HL-60/S4 (cell line): ENCODE data around the gene KRT1.
"Not testable (repeated sequence)": the region's sequence is repeated elsewhere in the genome, so short reads cannot be mapped to it uniquely, and the experiment has no call there.

ENCODE experiments used
- in situ Hi-C: fragments of 300-500 bp; cut with MboI; formaldehyde crosslinking; loops from 2 replicates; pipeline ENCODE4 v1.14.3; 2022; ENCODE audit warnings: low sequenced_read_pairs

KRT1 gene

DNA sequence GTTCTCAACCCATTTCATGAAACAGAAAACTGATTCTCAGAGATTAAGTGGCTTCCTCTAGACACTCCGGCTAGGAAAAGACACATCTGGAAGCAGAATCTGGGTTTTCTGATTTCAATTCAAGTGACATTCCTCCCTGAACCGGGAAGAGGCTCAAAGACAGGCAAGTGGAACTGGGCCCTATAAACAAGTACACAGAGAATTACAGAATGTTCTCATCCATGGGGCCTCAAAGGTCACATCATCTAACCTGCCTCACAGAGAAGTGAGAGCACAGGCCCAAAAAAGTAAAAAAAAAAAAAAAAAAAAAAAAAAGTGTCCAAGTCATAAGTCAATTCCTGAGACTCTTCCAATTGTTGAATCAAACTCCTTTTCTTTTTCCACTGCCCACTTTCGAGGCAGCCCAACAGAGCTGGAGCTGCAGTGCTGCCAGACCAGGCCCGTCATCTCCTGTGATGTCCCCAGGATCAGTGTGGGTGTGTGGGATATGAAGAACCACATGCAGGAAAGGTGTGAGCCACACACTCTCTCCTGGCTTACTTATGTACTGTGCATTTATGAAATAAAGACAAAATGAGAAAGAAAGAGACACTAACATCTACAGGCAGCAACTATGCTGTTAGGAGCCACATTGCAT, 2.8 kb upstream of the KRT1 start:
- in situ Hi-C loops, result no loop called here

GRCh38 chr12:52682381-52682660, 2.1 kb upstream of the KRT1 start:
- in situ Hi-C loops, result no loop called here

DNA sequence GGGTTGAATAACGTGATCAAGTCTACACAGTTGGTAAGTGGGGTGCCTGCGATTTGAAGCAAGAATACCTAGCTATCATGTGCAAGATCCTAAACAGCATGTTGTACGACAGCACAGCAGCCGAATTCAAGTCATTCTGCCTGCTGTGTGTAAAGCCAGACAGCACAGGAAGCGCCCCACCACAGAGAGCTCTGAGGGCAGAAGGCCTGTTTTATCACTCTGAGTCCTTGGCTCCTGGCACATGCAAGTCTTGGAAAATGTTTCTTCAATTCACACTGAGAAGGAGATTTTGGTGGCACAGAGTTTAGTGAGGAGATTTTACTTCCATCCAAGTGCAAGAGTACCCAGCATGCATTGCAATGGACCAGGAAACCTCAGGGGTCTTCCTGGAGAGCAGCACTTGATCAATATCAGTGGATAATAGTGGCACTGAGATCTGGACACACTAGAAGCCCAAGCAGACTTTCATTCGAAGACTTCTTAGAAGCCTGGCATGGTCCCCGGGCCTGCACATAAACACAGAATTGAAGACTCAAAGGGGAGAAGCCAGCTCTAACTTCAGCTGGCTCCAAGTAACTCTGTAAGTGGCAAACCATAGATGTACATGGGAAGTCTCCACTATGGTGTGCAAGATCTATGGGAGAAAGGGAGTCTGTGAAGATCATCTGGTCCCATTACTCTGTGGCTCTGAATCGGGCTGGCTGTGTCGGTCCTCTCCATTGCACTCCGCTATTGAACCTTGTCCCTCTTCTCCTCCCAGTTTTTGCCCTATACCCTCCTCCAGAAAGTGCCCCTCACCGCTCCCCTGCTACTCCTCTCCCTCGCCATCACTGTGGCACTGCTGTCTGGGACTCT, 1.5 kb upstream of the KRT1 start:
- in situ Hi-C loops, result no loop called here

- in situ Hi-C loops, result no loop called here
Observed at GRCh38 chr12:52679875-52680274, 332 bp downstream of the KRT1 start.

DNA sequence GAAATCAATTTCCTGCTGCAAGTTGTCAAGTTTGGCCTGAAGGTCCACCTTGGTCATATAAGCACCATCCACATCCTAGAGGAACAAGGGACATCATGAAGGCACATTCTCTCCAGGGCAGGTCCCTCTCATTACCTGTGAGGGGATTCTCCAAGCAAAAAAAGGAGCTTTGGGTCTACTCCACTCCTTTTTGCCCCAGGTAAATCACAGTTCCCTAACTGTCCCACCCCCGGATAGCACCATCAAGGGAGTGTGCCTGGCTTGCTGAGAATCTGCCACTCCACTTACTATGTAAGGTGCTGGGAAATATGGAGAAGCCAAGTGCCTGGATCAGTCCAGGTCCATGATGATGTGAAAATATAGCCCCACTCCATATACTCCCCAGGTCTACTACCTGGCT, 2.5 kb downstream of the KRT1 start:
- in situ Hi-C loops, result no loop called here

DNA sequence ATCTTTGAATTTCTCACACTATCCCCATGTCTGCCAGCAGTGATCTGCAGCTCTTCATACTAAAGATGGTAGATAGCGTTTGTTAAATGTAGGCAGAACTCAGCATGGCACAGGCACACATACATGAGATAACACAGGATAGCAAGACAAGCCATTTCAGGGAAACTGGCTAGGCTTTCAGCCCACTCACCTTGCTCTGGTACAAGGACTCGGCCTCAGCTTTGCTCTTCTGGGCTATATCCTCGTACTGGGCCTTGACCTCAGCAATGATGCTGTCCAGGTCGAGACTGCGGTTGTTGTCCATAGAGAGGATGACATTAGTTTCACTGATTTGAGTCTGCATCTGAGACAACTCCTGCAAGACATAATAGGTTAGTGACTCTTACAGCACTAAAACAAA, 3.1 kb downstream of the KRT1 start:
- in situ Hi-C loops, result no loop called here

DNA sequence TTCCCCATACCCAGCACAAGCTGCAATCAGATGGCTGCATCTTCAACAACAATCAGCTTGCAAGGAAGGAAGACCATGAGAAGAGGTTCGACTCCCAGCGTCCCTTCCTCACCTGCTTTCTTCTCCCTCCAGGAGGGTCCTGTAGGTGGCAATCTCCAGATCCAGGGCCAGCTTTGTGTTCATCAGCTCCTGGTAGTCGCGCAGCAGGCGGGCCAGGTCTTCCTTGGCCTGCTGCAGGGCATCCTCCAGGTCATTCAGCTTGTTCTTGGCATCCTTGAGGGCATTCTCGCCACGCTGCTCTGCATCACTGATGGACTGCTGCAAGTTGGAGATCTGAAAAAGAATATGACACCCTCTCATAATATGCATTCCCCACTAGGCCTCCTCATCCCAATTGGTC, 4.0 kb downstream of the KRT1 start:
- in situ Hi-C loops, result no loop called here

GRCh38 chr12:52675301-52675701, 4.9 kb downstream of the KRT1 start:
- in situ Hi-C loops, result no loop called here

DNA sequence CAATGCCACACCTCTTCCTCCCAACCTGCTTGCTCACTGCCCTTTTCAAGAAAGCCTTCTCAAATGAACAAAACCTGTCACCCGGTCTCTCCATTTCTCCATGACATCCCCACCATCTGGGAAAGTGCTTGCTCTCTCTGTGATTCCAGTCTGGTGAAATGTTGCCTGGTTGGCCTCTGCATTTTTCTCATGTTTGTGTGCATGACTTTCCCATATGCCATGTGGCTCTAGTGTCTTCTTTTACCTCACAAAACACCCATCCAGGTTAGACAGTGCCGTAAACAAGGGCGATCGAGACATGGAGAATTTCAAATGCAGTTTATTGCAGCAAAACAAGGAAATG, 5.8 kb downstream of the KRT1 start:
- in situ Hi-C loops, result no loop called here

DNA sequence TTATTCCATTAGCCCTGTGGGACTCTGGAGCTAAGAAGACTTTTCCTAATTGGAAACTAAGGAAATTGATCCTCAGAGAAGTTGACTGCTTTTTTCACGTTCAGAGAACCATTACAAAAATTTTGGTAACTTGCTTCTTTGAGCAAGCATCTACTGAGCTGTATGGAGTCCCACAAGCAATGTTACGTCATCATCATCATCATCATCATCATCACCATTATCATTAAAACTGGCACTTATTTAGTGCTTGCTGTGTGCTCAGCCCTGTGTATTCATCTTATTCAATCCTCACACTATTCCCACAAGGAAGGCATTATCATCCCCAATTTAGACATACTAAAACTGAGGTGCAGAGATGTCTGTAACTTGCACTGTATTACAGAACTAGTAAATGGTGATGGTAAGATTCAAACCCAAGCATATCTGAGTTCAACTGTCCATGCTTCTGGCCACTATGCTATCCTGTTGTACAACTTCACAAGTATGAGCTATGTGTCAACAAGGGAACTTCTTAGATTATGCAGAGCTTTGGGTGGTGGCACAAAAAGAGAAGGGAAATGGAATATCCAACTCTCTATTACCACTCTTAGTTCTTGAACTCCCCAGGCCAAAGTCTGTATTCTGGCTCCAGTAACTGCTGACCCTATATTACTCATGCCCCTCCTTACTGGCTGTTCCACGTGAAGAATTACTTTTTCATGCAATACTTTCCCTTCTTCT, 6.3 kb downstream of the KRT1 start:
- in situ Hi-C loops, result no loop called here

GRCh38 chr12:52673217-52673616, 7.0 kb downstream of the KRT1 start:
- in situ Hi-C loops, result no loop called here

GRCh38 chr12:52672321-52672933, 7.8 kb downstream of the KRT1 start:
- in situ Hi-C loops, result no loop called here

DNA sequence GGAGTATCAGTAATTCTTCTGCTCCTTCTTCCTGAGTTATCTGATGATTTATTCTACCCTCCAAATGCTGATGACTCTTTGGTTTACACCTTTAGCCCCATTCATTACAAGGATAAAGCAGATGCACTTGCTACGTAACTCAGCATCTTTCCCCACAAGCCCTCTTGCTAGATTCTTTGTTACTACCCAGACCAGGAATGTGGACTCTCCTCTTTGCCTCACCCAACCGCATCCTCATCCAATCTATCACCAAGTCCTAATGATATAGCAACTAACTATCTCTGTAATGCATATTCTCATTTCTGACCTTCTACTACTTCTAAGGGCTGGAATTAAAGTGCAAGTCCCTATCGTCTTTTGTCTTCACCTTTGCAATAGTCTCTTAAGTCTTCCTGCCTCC, 9.2 kb downstream of the KRT1 start:
- in situ Hi-C loops, result no loop called here

- in situ Hi-C loops, result no loop called here
Observed at GRCh38 chr12:52670506-52670905, 9.7 kb downstream of the KRT1 start.

DNA sequence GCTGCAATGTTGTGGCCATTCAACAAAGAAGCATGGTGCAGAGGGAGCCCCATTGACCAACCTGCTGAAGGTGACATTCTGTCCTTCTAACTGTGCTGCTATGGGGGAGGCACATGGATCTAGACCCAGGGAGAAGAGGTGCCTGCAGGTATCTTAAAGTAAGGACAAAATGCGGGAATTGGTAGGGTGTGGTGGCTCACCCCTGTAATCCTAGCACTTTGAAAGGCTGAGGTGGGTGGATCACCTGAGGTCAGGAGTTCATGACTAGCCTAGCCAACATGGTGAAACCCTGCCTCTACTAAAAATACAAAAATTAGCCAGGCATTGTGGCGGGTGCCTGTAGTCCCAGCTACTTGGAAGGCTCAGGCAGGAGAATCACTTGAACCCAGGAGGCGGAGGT, 10.3 kb downstream of the KRT1 start:
- in situ Hi-C loops, result not testable (repeated sequence)

DNA sequence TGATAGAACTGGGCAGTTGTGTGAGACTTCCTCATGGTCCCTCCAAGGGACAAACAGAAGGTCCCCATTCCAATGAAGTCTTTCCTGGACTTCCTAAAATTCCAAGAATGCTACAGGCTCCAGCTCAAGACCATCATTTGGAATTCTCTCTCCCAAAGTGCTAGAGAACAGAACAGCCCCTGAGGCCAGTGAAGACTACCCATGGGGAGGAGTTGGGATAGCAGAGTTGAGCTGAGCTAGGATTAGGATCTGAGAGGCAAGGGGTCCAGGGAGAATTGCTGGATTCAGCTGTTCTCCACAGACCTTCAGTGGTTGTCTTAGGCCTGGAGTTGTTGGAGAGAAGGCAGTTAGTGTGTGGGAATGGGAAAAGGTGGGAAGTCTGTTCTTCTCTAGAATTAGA, 10.8 kb downstream of the KRT1 start:
- in situ Hi-C loops, result no loop called here

- in situ Hi-C loops, result no loop called here
Observed at GRCh38 chr12:52667931-52668330, 12.3 kb downstream of the KRT1 start.

DNA sequence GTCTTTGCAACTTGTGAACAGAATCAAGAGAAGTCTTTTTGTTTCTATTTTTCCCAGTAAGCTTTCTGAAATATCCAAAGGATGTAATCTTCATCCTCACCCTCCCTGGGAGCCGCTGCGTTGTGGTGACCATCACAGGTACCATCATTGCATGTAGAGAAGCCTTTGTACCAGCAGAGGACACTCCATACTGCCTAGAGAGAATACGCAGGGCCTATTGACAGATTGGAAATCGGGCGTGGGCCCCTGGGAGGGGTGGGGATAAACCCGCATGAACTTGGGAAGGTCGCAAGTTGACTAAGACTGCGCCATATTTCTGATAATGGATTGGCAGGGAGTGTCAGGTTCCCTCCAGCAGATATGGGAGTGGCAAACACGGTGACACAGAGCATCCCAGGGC, 12.7 kb downstream of the KRT1 start:
- in situ Hi-C loops, result no loop called here

DNA sequence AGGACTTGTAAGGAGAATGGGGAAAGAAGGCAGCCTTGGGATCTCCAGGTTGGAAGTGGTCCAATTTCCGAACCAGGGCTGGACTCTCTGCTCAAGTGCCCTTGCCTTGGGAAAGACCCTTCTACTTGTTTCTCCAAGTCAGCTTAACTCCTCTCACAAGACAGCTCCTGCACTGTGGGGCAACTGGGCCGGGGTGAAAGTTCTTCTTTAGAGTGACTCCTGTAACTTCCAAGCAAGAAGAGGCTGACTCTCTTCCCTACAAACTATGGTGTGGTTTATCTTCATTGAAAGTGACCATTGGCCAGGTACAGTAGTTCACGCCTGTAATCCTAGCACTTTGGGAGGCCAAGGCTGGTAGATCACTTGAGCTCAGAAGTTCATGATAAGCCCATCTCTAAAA, 13.7 kb downstream of the KRT1 start:
- in situ Hi-C loops, result no loop called here

DNA sequence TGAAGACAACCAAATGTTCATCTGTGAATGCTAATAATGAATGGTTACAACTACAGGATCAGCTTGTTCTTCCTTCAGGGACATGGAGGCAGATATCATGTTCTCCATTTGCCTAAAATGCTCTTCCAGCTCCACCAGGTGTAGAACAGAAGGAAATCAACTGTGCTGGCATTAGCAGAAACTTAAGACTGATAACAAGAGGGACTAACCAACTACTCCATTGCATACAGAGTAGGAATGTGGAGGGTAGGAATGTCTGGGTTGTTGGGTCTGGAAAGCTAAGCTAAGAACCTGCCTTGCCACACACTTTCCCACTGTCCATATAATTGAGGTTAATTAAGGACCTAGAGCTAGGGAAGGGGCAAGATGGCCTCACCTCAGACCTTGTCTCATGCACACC, 16.8 kb downstream of the KRT1 start:
- in situ Hi-C loops, result no loop called here

DNA sequence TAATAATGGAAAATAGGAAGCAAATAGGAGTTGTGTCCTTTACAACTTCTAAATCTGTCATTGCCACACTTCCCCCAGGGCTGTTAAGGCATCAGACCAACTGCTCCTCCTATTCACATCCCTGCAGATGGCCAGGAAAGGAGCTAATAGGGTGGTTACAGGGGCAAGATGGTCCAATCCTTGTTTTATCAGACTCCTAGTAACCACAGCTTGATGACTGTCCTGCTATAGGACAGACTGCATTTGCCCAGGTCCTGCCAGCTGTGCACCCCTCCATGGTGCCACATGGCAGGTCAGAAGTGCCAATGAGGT, 17.3 kb downstream of the KRT1 start:
- in situ Hi-C loops, result no loop called here
